GM12801 (cell line): ENCODE results near the gene FNDC3B.

Experiments used
- TF ChIP-seq, protein P1 (sequence below): IDR thresholded peaks from one replicate; pipeline ENCODE4 v1.5.1; 2011; ENCODE audit warnings: control low read depth; ENCODE audit not compliant: insufficient read length; ENCODE audit errors: extremely low read depth

Gene FNDC3B

DNA sequence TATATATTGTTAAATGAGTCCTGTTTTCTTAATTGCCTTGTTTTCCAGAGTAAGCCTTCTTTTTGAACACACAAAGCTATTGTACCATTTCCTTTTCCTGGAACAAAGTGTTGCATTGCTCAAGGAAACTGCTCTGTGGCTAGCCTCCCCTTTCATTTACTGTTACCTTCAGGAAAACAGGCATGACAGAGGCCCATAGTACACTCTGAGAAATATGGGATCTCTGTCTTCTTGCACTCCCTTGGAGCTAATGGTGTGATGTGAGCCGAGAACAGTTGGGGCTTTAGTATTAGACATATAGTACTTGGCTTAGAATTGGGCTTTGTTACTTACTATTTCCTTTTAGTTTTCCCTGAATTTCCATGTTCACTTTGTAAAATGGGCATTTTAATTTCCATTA, 215.2 kb downstream of the FNDC3B start:
- TF ChIP-seq, protein P1, sequence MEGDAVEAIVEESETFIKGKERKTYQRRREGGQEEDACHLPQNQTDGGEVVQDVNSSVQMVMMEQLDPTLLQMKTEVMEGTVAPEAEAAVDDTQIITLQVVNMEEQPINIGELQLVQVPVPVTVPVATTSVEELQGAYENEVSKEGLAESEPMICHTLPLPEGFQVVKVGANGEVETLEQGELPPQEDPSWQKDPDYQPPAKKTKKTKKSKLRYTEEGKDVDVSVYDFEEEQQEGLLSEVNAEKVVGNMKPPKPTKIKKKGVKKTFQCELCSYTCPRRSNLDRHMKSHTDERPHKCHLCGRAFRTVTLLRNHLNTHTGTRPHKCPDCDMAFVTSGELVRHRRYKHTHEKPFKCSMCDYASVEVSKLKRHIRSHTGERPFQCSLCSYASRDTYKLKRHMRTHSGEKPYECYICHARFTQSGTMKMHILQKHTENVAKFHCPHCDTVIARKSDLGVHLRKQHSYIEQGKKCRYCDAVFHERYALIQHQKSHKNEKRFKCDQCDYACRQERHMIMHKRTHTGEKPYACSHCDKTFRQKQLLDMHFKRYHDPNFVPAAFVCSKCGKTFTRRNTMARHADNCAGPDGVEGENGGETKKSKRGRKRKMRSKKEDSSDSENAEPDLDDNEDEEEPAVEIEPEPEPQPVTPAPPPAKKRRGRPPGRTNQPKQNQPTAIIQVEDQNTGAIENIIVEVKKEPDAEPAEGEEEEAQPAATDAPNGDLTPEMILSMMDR: no peak

DNA sequence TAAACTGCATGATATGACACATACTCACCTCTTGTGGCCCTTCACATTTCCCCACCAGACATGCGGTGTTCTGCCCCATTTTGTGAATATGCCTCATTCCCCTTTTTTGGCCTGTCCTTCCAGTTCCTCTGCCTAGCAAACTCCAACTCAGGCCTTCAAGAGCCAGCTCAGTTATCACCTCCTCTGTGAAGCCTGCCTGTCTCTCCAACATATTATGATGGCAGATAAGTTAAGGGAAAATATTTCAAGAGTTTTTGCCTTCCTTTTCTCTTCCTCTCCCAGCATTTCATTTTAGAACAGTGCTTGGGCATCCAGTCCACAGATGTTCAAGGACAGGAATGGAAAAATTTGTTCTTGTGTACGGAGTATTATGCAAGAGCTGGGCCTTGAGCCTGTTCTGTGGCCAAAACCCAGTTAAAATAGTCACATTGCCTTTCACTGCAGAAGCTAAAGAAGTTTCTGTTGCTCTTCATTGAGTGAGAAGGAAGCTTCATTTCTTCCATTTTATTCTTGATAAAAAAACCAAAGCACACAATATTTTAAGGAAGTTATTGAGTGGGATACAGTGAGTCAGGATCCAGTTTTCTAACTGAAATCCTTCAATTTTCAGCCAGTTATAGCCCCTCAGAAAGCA, 216.8 kb downstream of the FNDC3B start:
- TF ChIP-seq, protein P1: no peak

DNA sequence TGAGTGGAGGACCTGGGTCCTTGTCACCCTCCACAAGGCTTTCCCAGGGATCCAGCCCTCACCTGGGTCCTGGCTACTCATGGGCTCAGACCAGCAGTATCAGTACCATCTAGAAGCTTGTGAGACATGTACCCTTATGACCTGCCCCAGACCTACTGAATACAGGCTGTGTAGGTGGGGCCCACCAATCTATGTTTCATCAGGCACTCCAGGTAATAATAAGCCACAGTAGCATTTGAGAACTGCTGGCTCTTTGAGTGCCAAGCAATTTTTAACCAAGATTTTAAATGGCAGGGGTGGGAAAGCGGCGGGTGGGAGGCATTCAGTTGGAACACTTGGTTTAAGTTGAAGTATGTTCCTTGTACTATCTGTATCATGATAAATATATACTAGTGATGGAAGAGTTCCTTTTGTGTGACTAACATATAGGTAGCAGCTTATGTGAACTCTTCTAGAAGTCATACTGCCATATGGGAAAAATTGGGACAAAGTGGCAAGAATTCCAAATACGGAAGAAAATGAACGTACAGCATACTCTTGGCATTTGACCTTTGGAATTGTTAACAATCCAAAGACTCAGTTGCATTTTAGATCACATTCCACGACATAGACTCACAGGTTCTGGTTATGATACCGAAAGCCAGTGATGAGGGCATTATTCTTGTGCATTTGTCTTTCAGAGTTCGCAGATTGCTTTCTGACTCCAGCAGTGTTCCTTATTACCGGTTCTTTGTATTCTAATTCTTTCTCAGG, 218.4 kb downstream of the FNDC3B start:
- TF ChIP-seq, protein P1: no peak

DNA sequence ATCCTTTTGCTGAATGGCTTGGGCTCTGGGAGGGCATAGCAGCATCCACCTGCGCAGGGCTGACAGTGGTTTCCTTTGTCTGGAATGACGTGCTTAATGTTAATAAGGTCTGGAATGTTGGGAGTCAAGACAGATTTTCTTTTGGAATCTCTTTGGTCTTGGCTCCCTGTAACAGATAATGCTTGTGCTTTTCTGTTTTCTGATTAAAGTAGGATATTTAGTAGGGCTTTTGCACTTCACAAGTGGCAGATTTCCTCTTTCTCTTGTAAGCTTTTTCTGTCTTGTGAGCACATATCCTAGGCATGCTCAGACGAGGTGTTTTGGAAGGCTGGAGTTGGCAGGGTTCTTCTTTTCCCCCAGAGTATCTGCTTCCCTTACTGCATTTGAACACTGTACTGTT, 219.2 kb downstream of the FNDC3B start:
- TF ChIP-seq, protein P1: no peak

DNA sequence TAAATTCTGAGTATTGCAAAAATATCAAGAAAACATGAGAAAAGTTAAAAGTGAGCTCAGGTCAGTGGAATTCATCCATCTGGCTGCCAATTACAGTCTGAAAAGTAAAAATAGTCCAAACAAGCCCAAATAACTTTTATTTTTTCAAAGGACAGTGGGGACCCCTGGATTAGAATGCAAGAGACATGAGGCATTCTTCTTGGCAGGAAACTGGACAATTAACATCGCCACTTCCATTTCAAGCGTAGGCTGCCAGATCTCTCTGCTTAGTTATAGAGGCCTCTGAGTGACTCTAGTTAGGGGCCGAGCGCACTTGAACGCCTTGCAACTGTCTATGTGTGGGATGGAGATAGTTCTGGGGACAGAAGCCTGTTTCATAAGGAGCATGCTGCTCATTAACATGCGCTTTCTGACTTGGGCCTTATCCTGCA, 219.7 kb downstream of the FNDC3B start:
- TF ChIP-seq, protein P1: no peak

DNA sequence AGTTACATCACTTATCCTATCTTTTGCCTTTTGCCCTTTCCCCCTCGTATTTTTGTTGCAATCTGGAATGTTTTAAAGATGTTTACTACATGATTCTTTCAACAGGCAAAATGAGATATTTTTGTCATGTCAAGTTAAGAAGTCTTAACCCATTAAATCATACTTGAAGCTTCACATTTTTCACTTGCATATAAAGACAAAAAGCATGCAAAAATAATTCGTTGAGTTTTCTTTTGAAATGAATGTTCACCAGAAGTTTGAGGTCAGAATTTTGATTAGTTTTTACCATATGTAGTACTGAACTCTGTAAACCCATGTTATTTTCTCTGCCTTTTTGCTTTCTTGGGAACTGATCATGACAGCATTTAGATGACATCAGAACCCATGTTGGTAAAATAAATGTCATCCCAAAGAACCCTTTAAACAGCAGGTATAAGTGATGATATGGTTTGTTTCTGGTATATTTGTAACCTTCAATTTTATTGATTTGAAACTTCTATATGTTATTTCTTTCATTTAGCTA, 220.4 kb downstream of the FNDC3B start:
- TF ChIP-seq, protein P1: no peak

DNA sequence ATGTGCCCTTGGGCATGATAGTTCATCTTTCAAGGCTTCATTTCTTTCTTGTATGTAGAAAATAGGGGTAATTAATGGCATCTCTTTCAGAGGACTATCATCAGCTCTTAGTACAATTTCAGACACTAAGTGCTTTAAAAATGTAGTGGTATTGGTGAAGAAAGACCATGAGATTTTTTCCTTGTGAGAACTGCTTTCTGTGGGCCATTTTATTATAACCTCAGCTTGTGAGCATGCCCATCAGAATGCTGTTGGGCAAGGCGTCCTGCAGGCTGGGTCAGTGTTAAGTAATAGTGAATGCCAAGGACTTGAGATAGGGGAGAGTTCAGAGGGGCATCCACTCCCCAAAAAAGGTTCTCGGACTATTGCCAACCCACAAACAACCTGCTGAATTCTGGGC, 221.0 kb downstream of the FNDC3B start:
- TF ChIP-seq, protein P1: no peak
